GM19455 (cell line): ENCODE data around the gene CHTF18.

ENCODE experiments used
- ATAC-seq: cut with Tn5 transposase; IDR thresholded peaks from one replicate; pipeline ENCODE4 v1.9.1; 2021; ENCODE audit not compliant: unreplicated experiment

The CHTF18 gene

DNA sequence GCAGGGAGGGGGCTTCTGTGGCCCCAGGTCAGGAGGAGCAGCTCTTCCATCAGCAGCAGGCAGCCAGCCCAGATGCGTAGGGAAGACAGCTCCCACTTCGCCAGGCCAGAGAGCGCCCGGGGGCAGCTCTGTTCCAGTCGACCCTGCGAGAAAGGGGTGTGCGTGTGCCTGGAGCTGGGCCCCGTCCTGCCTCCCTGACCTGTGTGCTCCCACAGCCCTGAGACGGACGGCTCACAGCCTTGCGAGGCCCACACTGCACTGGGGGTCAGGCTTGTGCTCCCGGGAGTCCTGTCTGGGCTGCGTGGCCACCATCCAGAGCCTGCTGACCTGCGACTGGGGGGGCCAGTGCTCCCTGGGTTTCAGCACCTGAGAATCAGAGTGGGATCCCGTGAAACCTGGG is 28.4 kb upstream of the CHTF18 start:
- no peak for ATAC-seq

DNA sequence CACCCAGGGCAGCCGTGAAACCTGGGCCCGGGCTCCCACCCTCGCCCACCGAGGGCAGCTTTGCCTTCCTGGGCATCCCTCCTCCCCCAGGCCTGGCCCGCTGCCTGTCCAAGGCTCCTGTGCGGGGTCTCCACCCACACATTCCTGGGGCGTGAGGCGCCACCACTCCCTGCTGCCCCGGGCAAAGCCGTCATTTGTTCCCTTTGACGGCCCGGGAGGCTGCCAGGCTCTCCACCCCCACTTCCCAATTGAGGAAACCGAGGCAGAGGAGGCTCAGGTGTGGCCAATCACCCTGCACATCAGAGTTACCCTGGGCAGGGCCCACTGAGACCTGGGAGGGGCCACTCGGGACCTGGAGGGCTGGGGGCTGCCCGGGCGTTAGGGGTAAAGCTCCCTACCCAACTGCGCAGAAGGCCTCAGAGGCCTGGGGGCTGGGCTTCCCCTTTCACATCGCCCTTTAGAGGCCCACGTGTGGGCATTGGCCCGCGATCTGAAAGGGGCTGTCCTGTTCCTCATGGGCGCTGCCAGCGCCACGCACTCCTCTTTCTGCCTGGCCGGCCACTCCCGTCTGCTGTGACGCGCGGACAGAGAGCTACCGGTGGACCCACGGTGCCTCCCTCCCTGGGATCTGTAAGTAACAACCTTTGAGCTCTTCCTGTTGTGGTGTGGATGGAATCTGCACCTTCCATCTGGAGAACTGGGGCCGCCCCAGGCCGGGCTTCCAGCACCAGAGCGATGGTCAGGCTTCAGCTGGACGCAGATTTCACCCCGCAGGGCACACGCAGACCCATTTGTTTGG is 27.7 kb upstream of the CHTF18 start, which contains the start of gene MSLN:
MSLN (plus strand) TSS at position 190 of the 799 bp plus-strand sequence. CDS start 1,947 bp downstream, outside the sequence.
- no peak for ATAC-seq

DNA sequence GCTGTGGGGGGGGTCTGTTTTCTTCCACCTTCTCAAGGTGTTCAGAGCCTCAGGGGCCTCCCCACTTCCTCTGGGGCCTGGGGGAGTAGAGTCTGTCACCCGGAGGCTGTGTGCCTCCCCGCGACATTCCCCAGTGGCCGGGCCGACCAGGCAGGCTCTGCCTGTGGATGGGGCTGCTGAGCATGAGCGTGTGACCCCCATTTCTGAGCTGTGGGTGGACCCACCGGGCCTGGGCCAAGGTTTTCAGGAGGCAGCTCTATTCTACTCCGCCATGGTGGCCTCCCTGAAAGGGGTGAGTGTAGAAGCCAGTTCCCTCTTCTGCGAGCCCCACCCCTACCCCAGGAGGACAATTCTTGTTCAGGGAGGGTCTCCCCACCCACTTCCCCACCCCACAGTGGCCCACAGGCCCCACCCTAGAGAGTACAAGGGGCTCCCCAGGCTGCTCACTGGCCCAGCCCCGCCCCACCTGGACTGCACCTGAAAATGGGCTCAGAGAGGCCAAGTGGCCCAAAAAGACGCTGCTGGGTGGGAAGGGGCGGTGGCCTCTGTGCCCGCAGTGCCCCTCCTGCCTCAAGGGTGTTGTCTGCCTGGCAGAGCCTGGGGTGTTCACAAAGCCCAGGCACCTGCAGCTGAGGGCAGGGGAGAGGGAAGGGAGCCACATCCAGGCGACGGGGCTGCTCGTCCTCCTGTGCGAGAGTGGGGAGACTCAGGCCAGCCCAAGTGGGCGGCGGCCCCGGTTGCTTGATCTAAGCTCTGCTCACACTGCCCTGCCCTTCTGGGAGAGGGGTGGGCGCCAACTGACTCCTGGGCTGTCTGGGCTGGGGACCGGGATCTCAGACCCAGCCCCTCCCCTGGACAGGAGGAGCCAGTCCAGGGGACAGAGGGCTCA is 26.6 kb upstream of the CHTF18 start:
- ATAC-seq = no peak

DNA sequence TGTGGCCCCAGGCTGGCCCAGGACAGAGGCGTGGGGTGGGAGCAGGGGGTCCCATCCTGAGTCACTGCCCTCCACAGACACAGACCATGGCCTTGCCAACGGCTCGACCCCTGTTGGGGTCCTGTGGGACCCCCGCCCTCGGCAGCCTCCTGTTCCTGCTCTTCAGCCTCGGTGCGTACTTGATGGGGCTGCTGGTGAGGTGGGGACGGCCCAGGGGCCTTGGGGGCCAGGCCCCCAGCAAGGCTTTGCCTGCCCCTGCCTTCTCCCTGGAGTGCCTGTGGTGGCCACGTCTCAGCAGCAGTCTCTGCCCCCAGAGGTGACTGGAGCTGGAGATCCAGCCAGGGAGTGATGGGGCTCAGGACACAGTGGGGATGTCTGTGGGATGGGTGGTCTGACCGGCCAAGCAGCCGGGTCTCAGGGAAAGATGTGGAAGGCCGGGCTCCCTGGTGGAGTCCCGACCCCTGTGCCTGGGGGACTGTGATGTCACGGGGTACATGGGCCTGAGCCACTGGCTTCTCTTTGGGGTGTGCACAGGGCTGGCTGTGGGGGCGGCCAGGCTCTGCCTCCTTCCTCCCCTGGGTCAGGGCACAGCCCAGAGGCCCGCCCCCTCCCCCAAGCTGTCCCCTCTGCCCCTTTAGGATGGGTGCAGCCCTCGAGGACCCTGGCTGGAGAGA is 25.7 kb upstream of the CHTF18 start:
- ATAC-seq = no peak

DNA sequence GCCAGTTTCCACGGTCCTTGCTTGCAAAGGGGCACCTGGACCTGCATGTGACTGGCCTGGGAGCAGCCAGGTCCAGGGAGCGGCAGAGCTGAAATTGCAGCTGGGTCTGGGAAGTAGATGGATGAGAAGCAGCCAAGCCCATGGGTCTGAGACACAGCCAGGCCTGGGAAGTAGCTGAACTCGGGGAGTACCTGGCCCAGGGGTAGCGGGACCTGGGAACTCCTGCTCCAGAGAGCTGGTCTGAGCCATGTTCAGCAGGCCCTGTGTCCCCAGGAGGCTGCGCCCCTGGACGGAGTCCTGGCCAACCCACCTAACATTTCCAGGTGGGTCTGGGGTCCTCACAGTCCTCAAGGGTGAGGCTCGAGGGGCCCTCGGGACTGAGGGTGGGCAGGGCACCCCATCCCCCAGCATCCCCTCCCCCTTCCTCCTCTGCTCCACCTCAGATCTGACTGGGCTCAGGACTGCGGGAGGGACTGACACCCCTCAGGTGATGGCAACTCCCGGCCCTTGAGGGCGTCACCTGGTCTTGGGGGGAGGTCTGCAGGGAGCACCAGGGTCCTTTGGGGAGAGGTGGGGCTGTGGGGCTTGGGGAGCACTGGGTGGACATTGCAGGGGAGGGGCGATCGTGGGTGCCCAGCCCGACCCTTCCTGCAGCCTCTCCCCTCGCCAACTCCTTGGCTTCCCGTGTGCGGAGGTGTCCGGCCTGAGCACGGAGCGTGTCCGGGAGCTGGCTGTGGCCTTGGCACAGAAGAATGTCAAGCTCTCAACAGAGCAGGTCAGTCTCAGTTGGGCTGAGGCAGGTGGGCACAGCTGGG is 24.8 kb upstream of the CHTF18 start:
- ATAC-seq = no peak

DNA sequence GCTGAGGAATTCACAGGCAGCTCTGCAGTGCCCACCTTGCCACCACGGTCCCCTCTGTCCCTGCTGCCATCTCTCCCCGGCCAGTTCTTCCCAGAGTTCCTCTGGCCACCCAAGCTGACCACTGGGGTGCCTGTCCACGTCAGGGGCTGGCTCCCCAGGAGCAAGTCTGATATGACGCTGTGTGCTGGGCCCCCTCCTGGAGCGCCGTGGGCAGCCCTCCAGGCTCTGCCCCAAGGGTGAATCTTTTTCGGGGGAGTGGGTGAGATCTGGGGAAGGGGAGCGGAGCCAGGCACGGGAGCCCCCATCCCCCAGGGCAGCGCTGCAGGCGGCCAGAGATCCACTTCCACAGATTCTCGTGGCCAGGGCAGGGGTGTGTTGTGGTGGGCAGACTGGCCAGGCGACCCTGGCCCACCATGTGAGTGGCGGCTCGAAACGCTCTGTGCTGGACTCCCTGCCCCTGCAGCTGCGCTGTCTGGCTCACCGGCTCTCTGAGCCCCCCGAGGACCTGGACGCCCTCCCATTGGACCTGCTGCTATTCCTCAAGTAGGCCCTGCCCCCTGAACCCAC is 24.2 kb upstream of the CHTF18 start:
- ATAC-seq = no peak

DNA sequence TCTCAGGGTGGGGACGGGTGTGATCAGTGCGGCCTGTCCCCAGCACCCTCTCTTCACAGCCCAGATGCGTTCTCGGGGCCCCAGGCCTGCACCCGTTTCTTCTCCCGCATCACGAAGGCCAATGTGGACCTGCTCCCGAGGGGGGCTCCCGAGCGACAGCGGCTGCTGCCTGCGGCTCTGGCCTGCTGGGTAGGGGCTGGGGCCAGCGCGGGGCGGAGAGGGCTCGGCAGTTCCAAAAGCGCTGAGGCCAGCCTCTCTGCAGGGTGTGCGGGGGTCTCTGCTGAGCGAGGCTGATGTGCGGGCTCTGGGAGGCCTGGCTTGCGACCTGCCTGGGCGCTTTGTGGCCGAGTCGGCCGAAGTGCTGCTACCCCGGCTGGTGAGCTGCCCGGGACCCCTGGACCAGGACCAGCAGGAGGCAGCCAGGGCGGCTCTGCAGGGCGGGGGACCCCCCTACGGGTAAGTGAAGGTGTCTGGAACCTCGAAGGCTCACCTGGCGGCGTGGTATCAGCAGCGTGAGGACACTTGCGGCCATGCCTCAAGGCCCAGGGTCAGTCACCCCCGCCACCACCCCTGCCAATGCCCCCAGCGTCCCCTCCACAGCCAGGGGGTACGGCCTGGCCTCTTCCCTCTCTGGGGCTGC is 23.5 kb upstream of the CHTF18 start:
- no peak for ATAC-seq

DNA sequence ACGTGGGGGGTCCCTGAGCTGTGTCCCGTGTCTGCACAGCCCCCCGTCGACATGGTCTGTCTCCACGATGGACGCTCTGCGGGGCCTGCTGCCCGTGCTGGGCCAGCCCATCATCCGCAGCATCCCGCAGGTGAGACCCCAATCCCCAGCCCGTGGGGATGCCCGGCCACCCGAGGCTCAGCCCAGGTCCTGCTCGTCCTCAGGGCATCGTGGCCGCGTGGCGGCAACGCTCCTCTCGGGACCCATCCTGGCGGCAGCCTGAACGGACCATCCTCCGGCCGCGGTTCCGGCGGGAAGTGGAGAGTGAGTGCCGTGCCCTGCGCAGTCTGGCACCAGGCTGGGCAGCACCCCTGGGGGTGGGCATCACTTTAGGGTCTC is 22.9 kb upstream of the CHTF18 start:
- no peak for ATAC-seq

DNA sequence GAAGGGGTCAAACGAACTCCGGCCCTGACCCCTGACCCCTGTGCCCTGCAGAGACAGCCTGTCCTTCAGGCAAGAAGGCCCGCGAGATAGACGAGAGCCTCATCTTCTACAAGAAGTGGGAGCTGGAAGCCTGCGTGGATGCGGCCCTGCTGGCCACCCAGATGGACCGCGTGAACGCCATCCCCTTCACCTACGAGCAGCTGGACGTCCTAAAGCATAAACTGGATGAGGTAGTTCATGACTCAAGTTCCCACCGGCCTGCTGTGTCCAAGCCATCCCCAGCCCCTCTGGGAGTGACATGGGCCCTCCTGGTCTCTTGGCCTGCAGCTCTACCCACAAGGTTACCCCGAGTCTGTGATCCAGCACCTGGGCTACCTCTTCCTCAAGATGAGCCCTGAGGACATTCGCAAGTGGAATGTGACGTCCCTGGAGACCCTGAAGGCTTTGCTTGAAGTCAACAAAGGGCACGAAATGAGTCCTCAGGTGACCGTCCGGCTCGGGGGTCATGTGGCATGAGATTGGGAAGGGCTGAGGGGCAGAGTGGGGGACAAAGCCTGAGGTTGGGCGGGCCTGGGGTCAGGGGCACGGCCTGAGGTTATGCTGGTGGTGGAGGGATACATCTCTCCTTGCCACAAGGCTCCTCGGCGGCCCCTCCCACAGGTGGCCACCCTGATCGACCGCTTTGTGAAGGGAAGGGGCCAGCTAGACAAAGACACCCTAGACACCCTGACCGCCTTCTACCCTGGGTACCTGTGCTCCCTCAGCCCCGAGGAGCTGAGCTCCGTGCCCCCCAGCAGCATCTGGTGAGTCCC is 22.2 kb upstream of the CHTF18 start:
- no peak for ATAC-seq

DNA sequence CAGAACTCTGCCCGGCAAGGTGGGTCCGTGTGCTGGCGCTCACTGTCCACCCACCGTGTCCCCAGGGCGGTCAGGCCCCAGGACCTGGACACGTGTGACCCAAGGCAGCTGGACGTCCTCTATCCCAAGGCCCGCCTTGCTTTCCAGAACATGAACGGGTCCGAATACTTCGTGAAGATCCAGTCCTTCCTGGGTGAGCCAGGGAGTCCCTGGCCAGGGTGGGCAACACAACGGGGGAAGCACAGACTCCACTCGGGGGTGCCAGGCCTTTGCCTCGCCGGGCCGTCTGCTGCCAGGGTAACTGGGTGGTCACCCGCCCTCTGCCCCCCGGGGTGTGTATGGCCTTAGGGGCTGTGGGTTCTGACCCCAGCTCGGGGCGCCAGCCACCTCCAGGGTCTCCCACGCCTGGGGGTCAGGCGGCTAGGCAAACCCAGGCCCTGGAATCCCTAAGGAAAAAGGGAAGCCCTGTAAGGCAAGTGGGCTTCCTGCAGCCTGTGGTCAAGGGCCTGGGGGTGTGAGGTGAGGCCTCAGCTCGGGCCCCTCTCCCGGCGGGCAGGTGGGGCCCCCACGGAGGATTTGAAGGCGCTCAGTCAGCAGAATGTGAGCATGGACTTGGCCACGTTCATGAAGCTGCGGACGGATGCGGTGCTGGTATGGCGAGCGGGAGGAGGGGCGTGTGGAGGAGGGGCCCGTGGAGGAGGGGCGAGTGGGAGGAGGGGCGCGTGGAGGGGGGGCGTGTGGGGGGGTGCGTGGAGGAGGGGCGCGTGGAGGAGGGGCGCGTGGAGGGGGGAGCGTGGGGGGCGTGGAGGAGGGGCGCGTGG is 21.4 kb upstream of the CHTF18 start:
- ATAC-seq = no peak

DNA sequence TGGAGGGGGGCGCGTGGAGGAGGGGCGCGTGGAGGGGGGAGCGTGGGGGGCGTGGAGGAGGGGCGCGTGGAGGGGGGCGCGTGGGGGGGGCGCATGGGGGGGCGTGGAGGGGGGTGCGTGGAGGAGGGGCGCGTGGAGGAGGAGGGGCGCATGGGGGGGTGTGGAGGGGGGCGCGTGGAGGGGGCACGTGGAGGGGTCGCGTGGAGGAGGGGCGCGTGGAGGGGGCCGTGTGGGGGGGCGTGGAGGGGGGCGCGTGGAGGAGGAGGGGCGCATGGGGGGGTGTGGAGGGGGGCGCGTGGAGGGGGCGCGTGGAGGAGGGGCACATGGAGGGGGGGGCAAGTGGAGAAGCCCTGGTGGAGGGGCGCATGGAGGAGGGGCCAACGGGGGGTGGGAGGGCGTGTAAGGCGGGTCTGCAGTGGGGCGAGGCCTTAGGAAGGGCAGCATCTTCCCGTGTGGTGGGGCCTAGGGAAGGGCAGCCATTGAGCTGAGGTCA is 20.6 kb upstream of the CHTF18 start:
- ATAC-seq = no peak

DNA sequence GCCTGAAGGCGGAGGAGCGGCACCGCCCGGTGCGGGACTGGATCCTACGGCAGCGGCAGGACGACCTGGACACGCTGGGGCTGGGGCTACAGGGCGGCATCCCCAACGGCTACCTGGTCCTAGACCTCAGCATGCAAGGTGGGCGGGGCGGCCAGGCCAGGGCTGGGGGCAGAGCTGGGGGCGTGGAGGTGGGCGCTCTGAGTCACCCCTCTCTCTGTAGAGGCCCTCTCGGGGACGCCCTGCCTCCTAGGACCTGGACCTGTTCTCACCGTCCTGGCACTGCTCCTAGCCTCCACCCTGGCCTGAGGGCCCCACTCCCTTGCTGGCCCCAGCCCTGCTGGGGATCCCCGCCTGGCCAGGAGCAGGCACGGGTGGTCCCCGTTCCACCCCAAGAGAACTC is 20.0 kb upstream of the CHTF18 start:
- ATAC-seq = no peak

DNA sequence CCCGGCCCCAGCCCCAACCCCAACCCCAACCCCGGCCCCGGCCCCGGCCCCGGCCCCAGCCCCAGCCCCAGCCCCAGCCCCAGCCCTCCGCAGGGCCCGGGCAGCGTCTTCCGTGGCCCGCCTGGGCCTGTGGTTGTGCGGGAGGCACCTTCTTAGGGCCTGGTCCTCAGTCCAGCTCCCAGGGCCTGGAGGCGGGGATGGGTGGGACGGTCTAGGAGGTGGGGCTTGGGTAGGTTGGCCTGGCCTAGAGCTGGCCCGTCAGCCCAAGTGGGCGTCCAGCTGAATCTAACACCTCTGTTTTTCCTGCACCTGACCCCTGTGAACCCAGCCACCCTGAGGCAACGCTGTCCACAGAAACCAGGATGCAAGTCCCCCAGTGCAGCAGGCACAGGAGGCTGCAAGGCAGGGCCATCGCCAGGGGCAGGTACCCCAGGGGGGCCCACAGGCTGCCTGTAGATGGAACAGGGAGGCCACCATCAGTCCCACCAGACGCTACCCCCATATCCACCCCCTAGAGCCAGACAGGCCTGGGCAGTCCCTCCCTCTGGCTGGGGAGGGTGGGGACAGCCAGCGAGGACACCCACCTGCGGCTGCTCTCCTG is 19.1 kb upstream of the CHTF18 start:
- no peak for ATAC-seq

DNA sequence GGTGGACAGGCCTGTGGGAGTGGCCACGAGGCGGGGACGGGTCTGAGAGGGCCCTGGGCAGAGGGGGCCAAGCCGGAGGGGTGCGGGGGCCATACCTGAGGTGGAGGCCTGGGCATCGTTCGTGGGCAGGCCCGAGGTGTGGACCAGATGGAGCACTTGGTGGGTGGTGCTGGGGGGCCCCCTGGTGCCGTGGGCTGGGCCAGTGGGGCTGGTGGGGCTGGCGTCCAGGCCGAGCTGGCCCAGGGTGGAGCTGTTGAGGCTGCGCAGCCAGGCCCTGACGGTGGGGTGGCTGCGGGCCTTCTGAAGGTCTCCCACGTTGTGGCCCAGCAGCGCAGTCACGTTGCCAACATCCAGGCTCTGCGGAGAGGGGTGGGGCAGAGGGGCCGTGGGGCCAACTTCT is 18.5 kb upstream of the CHTF18 start:
- no peak for ATAC-seq

DNA sequence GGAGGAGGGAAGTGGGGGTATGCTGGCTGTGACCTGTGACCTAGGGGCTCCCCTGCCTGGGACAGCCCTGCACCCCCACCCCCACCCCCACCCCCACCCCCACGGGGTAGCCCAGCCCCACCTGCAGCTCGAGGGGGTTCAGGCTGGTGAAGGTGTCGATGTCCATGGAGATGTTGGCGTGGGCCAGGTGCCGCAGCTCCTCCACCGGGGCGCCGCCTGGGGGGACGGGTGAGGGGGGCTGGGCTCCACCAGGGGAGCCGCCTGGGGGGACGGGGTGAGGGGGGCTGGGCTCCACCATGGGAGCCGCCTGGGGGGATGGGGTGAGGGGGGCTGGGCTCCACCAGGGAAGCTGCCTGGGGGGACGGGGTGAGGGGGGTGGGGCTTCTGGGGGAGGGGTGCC is 18.0 kb upstream of the CHTF18 start:
- ATAC-seq = no peak

DNA sequence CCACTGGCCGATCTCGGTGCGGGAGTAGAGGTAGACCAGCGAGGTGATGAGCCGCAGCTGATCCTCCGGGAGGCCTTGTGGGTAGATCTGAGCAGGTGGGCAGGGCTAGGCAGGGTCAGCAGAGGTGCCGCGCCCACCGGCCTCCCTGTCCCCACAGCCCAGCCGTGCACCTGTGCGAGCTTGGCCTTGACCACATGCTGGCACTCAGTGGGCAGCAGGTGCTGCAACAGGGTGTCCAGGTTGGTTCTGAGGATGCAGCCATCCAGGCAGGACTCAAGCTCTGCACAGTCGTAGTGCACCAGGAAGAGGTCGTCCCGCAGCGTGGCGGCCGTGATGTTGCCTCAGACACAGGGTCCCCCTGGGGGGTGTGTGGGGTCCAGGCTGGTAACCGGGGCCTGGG is 15.5 kb upstream of the CHTF18 start:
- ATAC-seq = no peak

DNA sequence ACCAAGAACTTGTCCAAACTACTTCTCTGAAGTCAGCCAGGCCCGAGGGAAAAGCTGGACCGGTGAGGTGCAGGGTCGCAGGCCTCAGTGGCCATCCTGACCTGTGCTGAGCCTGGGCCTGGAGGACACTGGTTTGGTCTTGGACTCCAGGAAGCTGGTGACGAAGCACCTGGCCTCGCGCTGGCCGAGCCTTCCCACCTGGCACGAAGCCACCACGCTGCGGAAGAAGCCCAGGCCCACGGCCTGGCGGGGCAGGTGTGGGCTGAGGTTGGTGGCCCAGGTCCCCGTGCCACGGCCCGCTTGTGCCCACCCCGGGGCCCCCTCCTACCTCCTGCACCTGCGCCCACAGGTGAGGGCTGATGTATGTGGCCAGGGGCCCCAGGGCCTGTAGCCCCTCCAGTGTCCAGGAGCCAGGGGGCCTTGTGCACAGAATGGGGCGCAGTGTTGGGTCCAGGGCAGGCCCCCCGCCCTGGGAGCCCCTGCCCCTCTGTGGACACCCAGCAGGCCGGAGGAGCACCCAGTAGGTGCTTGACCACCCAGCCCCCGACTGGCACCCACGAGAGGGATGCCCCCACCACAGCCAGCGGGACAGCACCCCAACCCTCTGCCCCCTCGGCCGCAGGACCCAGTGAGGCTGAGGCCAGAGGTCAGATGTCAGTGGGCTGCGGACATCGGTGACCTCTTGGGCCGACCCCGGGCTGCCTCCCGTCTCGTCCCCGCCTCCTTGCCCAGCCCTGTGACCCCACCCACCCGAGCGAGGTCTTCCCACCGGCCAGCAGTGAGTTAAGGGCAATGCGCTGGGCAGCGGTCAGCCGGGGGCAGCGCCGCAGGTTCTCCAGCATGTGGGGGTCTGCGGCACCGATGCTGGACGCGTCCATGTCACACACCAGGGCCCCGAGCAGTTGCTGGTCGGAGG is 14.1 kb upstream of the CHTF18 start:
- ATAC-seq = no peak
